Measurements from ENCODE around the gene AKR1A1.
"Not testable (repeated sequence)": the region's sequence is repeated elsewhere in the genome, so short reads cannot be mapped to it uniquely, and the experiment has no call there.

Gene AKR1A1

GRCh38 chr1:45550401-45551351 is at the start of gene AKR1A1:
AKR1A1 (plus strand) TSS chr1:45550826; CDS start chr1:45561795, 10,969 bp downstream.
- peak; percentile 73 to 85 for DNase-seq (ENCODE audit: low read depth in 1 of 2, low spot score in 1 of 2)

- no peak for DNase-seq (ENCODE audit: low read depth in 1 of 2, low spot score in 1 of 2)
These were observed 49.1 kb upstream of the AKR1A1 start for GRCh38 chr1:45501505-45501859.

- DNase-seq (ENCODE audit: low read depth in 1 of 2, low spot score in 1 of 2) = no peak
These were observed 46.9 kb upstream of the AKR1A1 start for GRCh38 chr1:45503462-45504360.

GRCh38 chr1:45507195-45507594 is 43.4 kb upstream of the AKR1A1 start:
- no peak for DNase-seq (ENCODE audit: low read depth in 1 of 2, low spot score in 1 of 2)

GRCh38 chr1:45507893-45508292 is 42.7 kb upstream of the AKR1A1 start:
- DNase-seq (ENCODE audit: low read depth in 1 of 2, low spot score in 1 of 2) = no peak

- no peak for DNase-seq (ENCODE audit: low read depth in 1 of 2, low spot score in 1 of 2)
These were observed 42.1 kb upstream of the AKR1A1 start for GRCh38 chr1:45508295-45509151.

GRCh38 chr1:45510036-45510971 is 40.3 kb upstream of the AKR1A1 start:
- DNase-seq (ENCODE audit: low read depth in 1 of 2, low spot score in 1 of 2) = no peak

GRCh38 chr1:45510972-45511527 is 39.6 kb upstream of the AKR1A1 start:
- no peak for DNase-seq (ENCODE audit: low read depth in 1 of 2, low spot score in 1 of 2)

GRCh38 chr1:45512641-45513054 is 38.0 kb upstream of the AKR1A1 start:
- DNase-seq (ENCODE audit: low read depth in 1 of 2, low spot score in 1 of 2) = peak in 1 of 2 donors; percentile 16

GRCh38 chr1:45513532-45514260 is 36.9 kb upstream of the AKR1A1 start:
- DNase-seq (ENCODE audit: low read depth in 1 of 2, low spot score in 1 of 2) = not testable (repeated sequence)

GRCh38 chr1:45516036-45516435 is 34.6 kb upstream of the AKR1A1 start:
- no peak for DNase-seq (ENCODE audit: low read depth in 1 of 2, low spot score in 1 of 2)

- no peak for DNase-seq (ENCODE audit: low read depth in 1 of 2, low spot score in 1 of 2)
These were observed 34.2 kb upstream of the AKR1A1 start for GRCh38 chr1:45516465-45516864.

GRCh38 chr1:45518366-45518765 is 32.3 kb upstream of the AKR1A1 start:
- DNase-seq (ENCODE audit: low read depth in 1 of 2, low spot score in 1 of 2) = not testable (repeated sequence)

GRCh38 chr1:45518910-45519309 is 31.7 kb upstream of the AKR1A1 start:
- DNase-seq (ENCODE audit: low read depth in 1 of 2, low spot score in 1 of 2) = no peak

GRCh38 chr1:45519774-45520173 is 30.9 kb upstream of the AKR1A1 start:
- DNase-seq (ENCODE audit: low read depth in 1 of 2, low spot score in 1 of 2) = not testable (repeated sequence)

GRCh38 chr1:45521413-45522323 is 29.0 kb upstream of the AKR1A1 start, which contains the start of gene PRDX1:
PRDX1 (minus strand) TSS chr1:45521884; CDS start chr1:45519043, 2,841 bp downstream.
- peak; percentile 94 to 98 for DNase-seq (ENCODE audit: low read depth in 1 of 2, low spot score in 1 of 2)

- no peak for DNase-seq (ENCODE audit: low read depth in 1 of 2, low spot score in 1 of 2)
These were observed 28.1 kb upstream of the AKR1A1 start for GRCh38 chr1:45522324-45523104.
